Measurements from ENCODE around the gene GATD1.

- TF ChIP-seq EZH2 (IDR thresholded peaks at IDR 0.05), result no peak
- TF ChIP-seq POLR2AphosphoS5 (IDR thresholded peaks at IDR 0.05; ENCODE audit: borderline replicate concordance, low read depth, low read length), result no peak
- TF ChIP-seq FOXP2 (optimal IDR thresholded peaks at IDR 0.05; ENCODE audit: control extremely low read depth, extremely low read length, insufficient read depth), result no peak
Measured at GRCh38 chr11:773425-773824, 3.9 kb downstream of the GATD1 start.
